WTC11 (cell line): ENCODE data around the gene PLXNC1. TPM values are rescaled to one million over a fixed set of nuclear protein-coding genes. Genes with fewer than 3 reads are reported as not detected.

Source experiments
- ATAC-seq: fragments of 200-7000 bp; cut with Tn5 transposase; 2 replicates; pipeline ENCODE4 v1.10.0; 2021; ENCODE audit warnings: mild to moderate bottlenecking, moderate library complexity
- CTCF ChIA-PET: fragments of 300-600 bp; sonication (Branson Sonifier 250); formaldehyde crosslinking; loops from one replicate; lab custom pipeline; 2021; ENCODE audit warnings: antibody characterized with exemption; lab: Charles Lee
- POLR2A ChIA-PET: fragments of 350-600 bp; sonication (Branson Sonifier 250); formaldehyde crosslinking; loops from one replicate; lab custom pipeline; 2021; ENCODE audit warnings: antibody characterized with exemption; lab: Charles Lee
- DNase-seq: peaks from one replicate; pipeline ENCODE4 v3.0.0; 2021; ENCODE audit warnings: low spot score
- H3K27ac Mint-ChIP-seq: 2 replicates; pipeline ENCODE4 v1.8.0; 2021; ENCODE audit warnings: mixed read lengths
- H3K27me3 Mint-ChIP-seq: 2 replicates; pipeline ENCODE4 v1.8.0; 2021; ENCODE audit warnings: low read depth, mild to moderate bottlenecking, moderate library complexity, mixed read lengths
- H3K36me3 Mint-ChIP-seq: 2 replicates; pipeline ENCODE4 v1.8.0; 2021; ENCODE audit warnings: mixed read lengths
- H3K4me1 Mint-ChIP-seq: 2 replicates; pipeline ENCODE4 v1.8.0; 2022; ENCODE audit warnings: mixed read lengths
- H3K4me3 Mint-ChIP-seq: 2 replicates; pipeline ENCODE4 v1.8.0; 2021; ENCODE audit warnings: mild to moderate bottlenecking, moderate library complexity, mixed read lengths
- H3K9me3 Mint-ChIP-seq: 2 replicates; pipeline ENCODE4 v1.8.0; 2021; ENCODE audit warnings: mixed read lengths
- ARID4B ChIP-seq: sonication (generic); formaldehyde crosslinking; IDR thresholded peaks from 2 replicates; pipeline ENCODE4 v1.8.0; 2023; ENCODE audit warnings: missing genetic modification reagents, mild to moderate bottlenecking, borderline replicate concordance
- ATF1 ChIP-seq: sonication (generic); formaldehyde crosslinking; IDR thresholded peaks from 2 replicates; pipeline ENCODE4 v1.8.1; 2023; ENCODE audit warnings: mild to moderate bottlenecking, moderate library complexity, missing genetic modification reagents
- ATF2 ChIP-seq: sonication (generic); formaldehyde crosslinking; IDR thresholded peaks from 2 replicates; pipeline ENCODE4 v1.8.1; 2022; ENCODE audit warnings: low read depth, missing genetic modification reagents, borderline replicate concordance
- CDX4 ChIP-seq: fragments of 250-450 bp; sonication (Bioruptor Pico); IDR thresholded peaks from 2 replicates; pipeline ENCODE4 v1.9.0; 2021; ENCODE audit warnings: moderate library complexity, mild to moderate bottlenecking, inconsistent platforms, borderline replicate concordance
- CREM ChIP-seq: sonication (generic); formaldehyde crosslinking; IDR thresholded peaks from 2 replicates; pipeline ENCODE4 v1.8.1; 2022; ENCODE audit warnings: mild to moderate bottlenecking, missing genetic modification reagents, moderate library complexity
- ELF4 ChIP-seq: sonication (generic); formaldehyde crosslinking; IDR thresholded peaks from 2 replicates; pipeline ENCODE4 v1.8.1; 2022; ENCODE audit warnings: low read depth, mild to moderate bottlenecking, moderate library complexity, missing genetic modification reagents
- EMX1 ChIP-seq: fragments of 250-450 bp; sonication (Bioruptor Pico); IDR thresholded peaks from 2 replicates; pipeline ENCODE4 v1.8.0; 2021; ENCODE audit warnings: mild to moderate bottlenecking
- ESRRA ChIP-seq: sonication (generic); formaldehyde crosslinking; IDR thresholded peaks from 2 replicates; pipeline ENCODE4 v1.8.1; 2022; ENCODE audit warnings: mild to moderate bottlenecking, missing genetic modification reagents, borderline replicate concordance
- ETV6 ChIP-seq: sonication (generic); formaldehyde crosslinking; IDR thresholded peaks from 2 replicates; pipeline ENCODE4 v1.8.1; 2022; ENCODE audit warnings: mild to moderate bottlenecking, missing genetic modification reagents
- GTF2I ChIP-seq: fragments of 250-450 bp; sonication (Bioruptor Pico); conservative IDR thresholded peaks from 2 replicates; pipeline ENCODE4 v1.4.0; 2021; ENCODE audit warnings: mild to moderate bottlenecking
- JUN ChIP-seq: sonication (generic); formaldehyde crosslinking; IDR thresholded peaks from 2 replicates; pipeline ENCODE4 v1.8.0; 2023; ENCODE audit warnings: mild to moderate bottlenecking, missing genetic modification reagents
- MXD4 ChIP-seq: fragments of 250-450 bp; sonication (Bioruptor Pico); IDR thresholded peaks from 2 replicates; pipeline ENCODE4 v1.8.0; 2021; ENCODE audit warnings: mild to moderate bottlenecking, moderate library complexity, borderline replicate concordance
- MYBL2 ChIP-seq: sonication (generic); formaldehyde crosslinking; IDR thresholded peaks from 2 replicates; pipeline ENCODE4 v1.8.1; 2023; ENCODE audit warnings: mild to moderate bottlenecking, moderate library complexity, missing genetic modification reagents
- NFE2L1 ChIP-seq: sonication (generic); formaldehyde crosslinking; IDR thresholded peaks from 2 replicates; pipeline ENCODE4 v1.8.1; 2023; ENCODE audit warnings: missing genetic modification reagents
- SOX15 ChIP-seq: fragments of 250-450 bp; sonication (Bioruptor Pico); IDR thresholded peaks from 2 replicates; pipeline ENCODE4 v1.9.0; 2021; ENCODE audit warnings: mild to moderate bottlenecking
- STAT6 ChIP-seq: sonication (generic); formaldehyde crosslinking; conservative IDR thresholded peaks from 2 replicates; pipeline ENCODE4 v1.8.1; 2023; ENCODE audit warnings: mild to moderate bottlenecking, low read depth, missing genetic modification reagents, moderate library complexity
- TCF7 ChIP-seq: sonication (generic); formaldehyde crosslinking; IDR thresholded peaks from 2 replicates; pipeline ENCODE4 v1.8.0; 2022; ENCODE audit warnings: mild to moderate bottlenecking, low read depth, missing genetic modification reagents, moderate library complexity
- ZBTB21 ChIP-seq: sonication (generic); formaldehyde crosslinking; IDR thresholded peaks from 2 replicates; pipeline ENCODE4 v1.8.1; 2023; ENCODE audit warnings: mild to moderate bottlenecking, missing genetic modification reagents, borderline replicate concordance
- ZNF121 ChIP-seq: sonication (generic); formaldehyde crosslinking; IDR thresholded peaks from 2 replicates; pipeline ENCODE4 v1.8.0; 2023; ENCODE audit warnings: missing genetic modification reagents
- ZNF138 ChIP-seq: sonication (generic); formaldehyde crosslinking; conservative IDR thresholded peaks from 2 replicates; pipeline ENCODE4 v1.8.1; 2022; ENCODE audit warnings: mild to moderate bottlenecking, moderate library complexity, missing genetic modification reagents
- ZNF396 ChIP-seq: fragments of 250-450 bp; sonication (Bioruptor Pico); IDR thresholded peaks from 2 replicates; pipeline ENCODE4 v1.8.0; 2021; ENCODE audit warnings: mild to moderate bottlenecking, moderate library complexity, borderline replicate concordance
- ZNF671 ChIP-seq: fragments of 250-450 bp; sonication (Bioruptor Pico); IDR thresholded peaks from 2 replicates; pipeline ENCODE4 v1.8.0; 2021; ENCODE audit warnings: mild to moderate bottlenecking
- ZSCAN18 ChIP-seq: fragments of 250-450 bp; sonication (Bioruptor Pico); IDR thresholded peaks from 2 replicates; pipeline ENCODE4 v2.1.2; 2022; ENCODE audit warnings: mild to moderate bottlenecking, moderate library complexity
- total RNA-seq: library from RNA; stranded (reverse); gene quantifications from 3 replicates; pipeline ENCODE4 v1.2.3, GENCODE V29; 2021
- TF ChIP-seq, protein P1 (sequence below): sonication (generic); formaldehyde crosslinking; IDR thresholded peaks from 2 replicates; pipeline ENCODE4 v1.8.0; 2022; ENCODE audit warnings: mild to moderate bottlenecking, missing genetic modification reagents

PLXNC1 gene
- total RNA-seq, 1 experiment from 2014 or later = 3.1 TPM

DNA sequence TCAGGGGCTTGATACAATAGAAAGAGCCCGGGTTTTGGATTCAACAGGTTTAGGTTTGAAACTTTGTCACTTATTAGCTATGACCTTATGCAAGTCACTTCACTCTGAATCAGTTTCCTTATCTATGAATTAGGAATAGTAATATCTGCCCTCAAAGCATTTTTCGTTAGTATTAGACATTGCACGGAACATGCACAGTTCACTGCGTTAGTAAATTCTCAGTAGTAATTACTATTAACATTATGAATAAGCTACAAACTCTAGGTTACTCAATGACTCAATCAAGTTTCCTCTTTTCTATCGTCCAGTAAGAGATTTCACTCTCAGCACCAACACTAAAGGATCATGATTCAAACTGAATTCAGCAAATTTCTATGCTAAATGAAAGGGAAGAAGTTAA, 161.0 kb downstream of the PLXNC1 start:
- ATAC-seq (no peak), DNase-seq (no peak)
- Mint-ChIP-seq H3K27ac (no peak overlapping the region), H3K4me3 (no peak overlapping the region), H3K4me1 (peaks cover 23% of the 10 kb centered on the region), H3K27me3 (no peaks in the 10 kb centered on the region), H3K36me3 (peaks cover 42% of the 10 kb centered on the region), H3K9me3 (no peaks in the 10 kb centered on the region)
- CTCF ChIA-PET = no interaction called here
- no peak for TF ChIP-seq ESRRA (CRISPR knock-in tag)
- no peak for TF ChIP-seq MXD4 (CRISPR knock-in tag)
- TF ChIP-seq SOX15 (CRISPR knock-in tag) = no peak
- no peak for TF ChIP-seq ZBTB21 (CRISPR knock-in tag)
- TF ChIP-seq STAT6 = no peak
- TF ChIP-seq ELF4 (CRISPR knock-in tag) = no peak
- no peak for TF ChIP-seq ATF1 (CRISPR knock-in tag)
- no peak for TF ChIP-seq ZNF671 (CRISPR knock-in tag)
- TF ChIP-seq ARID4B = no peak
- no peak for TF ChIP-seq GTF2I (CRISPR knock-in tag)
- no peak for TF ChIP-seq JUN
- no peak for TF ChIP-seq CDX4 (CRISPR knock-in tag)
- no peak for TF ChIP-seq ETV6 (CRISPR knock-in tag)
- no peak for TF ChIP-seq ZNF121 (CRISPR knock-in tag)
- no peak for TF ChIP-seq CREM (CRISPR knock-in tag)
- TF ChIP-seq ZNF138 (CRISPR knock-in tag) = no peak
- no peak for TF ChIP-seq ATF2 (CRISPR knock-in tag)
- no peak for TF ChIP-seq NFE2L1 (CRISPR knock-in tag)
- no peak for TF ChIP-seq EMX1 (CRISPR knock-in tag)
- POLR2A ChIA-PET = no interaction called here

DNA sequence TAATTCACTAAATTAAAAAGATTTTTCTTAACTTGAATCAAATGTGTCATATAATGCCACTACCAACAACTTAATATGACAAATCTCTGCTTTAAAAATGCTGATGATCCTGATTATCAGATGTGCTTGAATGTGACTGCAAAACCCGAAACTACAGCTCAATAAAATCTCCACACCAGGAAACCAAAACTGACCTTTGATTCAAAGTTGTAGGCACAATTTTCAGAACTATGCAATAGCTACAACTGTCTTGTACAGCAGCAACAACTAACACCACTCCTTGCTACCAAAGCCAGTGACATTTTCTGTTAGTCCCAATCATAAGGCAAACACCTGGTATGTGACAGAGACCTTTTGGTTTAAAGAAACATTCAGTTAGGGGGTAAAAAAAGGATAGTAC, 164.0 kb downstream of the PLXNC1 start:
- H3K4me1 Mint-ChIP-seq = no peaks in the 10 kb centered on the region
- H3K27me3 Mint-ChIP-seq = no peaks in the 10 kb centered on the region
- ChIA-PET POLR2A (interaction anchor here (0.5 kb wide), 1 partner anchor 8 kb away, joined by 3 read pairs; no protein-coding TSS in a partner anchor), CTCF (interaction anchor here (0.5 kb wide), 1 partner anchor 213 kb away, joined by 4 read pairs; no protein-coding TSS in a partner anchor)
- no peak overlapping the region for H3K27ac Mint-ChIP-seq
- H3K9me3 Mint-ChIP-seq = peaks cover 12% of the 10 kb centered on the region
- H3K4me3 Mint-ChIP-seq = no peak overlapping the region
- H3K36me3 Mint-ChIP-seq = peaks cover 39% of the 10 kb centered on the region
- DNase-seq (no peak), ATAC-seq (no peak)
- no peak for TF ChIP-seq TCF7 (CRISPR knock-in tag)
- no peak for TF ChIP-seq MYBL2
- TF ChIP-seq, protein P1, sequence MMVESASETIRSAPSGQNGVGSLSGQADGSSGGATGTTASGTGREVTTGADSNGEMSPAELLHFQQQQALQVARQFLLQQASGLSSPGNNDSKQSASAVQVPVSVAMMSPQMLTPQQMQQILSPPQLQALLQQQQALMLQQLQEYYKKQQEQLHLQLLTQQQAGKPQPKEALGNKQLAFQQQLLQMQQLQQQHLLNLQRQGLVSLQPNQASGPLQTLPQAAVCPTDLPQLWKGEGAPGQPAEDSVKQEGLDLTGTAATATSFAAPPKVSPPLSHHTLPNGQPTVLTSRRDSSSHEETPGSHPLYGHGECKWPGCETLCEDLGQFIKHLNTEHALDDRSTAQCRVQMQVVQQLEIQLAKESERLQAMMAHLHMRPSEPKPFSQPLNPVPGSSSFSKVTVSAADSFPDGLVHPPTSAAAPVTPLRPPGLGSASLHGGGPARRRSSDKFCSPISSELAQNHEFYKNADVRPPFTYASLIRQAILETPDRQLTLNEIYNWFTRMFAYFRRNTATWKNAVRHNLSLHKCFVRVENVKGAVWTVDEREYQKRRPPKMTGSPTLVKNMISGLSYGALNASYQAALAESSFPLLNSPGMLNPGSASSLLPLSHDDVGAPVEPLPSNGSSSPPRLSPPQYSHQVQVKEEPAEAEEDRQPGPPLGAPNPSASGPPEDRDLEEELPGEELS = no peak
- no peak for TF ChIP-seq ZSCAN18 (CRISPR knock-in tag)
- no peak for TF ChIP-seq ZNF396 (CRISPR knock-in tag)
- TF ChIP-seq ZNF138 (CRISPR knock-in tag) = no peak
